Colonic mucosa (tissue), 4 donors: ENCODE results near the gene TP53INP2. TPM values are rescaled to one million over a fixed set of nuclear protein-coding genes. Genes with fewer than 3 reads are reported as not detected.

Source experiments
- DNase-seq: peaks from one replicate; pipeline ENCODE4 v3.0.0-alpha.2; 2020
- H3K27ac ChIP-seq: fragments of 200-600 bp; one replicate; pipeline ENCODE4 v1.8.0; 2021
- H3K27me3 ChIP-seq: fragments of 200-600 bp; one replicate; pipeline ENCODE4 v1.8.0; 2021
- H3K36me3 ChIP-seq: fragments of 200-600 bp; one replicate; pipeline ENCODE4 v1.8.0; 2021
- H3K4me1 ChIP-seq: fragments of 200-600 bp; one replicate; pipeline ENCODE4 v1.8.0; 2021; ENCODE audit warnings: mild to moderate bottlenecking
- H3K4me3 ChIP-seq: fragments of 200-600 bp; one replicate; pipeline ENCODE4 v1.8.0; 2021
- H3K9ac ChIP-seq, 2 donors: one replicate each; pipeline ENCODE4 v1.7.0; 2013; ENCODE audit warnings: control low read depth in 2 of 2, low read depth in 2 of 2, low read length in 2 of 2
- H3K9me3 ChIP-seq: fragments of 200-600 bp; one replicate; pipeline ENCODE4 v1.8.0; 2021
- intact Hi-C: fragments of 100-400 bp; cut with DNase I; formaldehyde crosslinking; loops from one replicate; pipeline ENCODE4 v1.14.1; 2022
- total RNA-seq, 2 donors: library from RNA; stranded (reverse); fragmentation: NEBNext Ultra II Directional in 1 of 2; extraction: Animal tissue kit (Norgen Biotek cat#: 25700) in 1 of 2; gene quantifications; one replicate each; pipeline ENCODE4 v1.2.1, GENCODE V29; 2021
- TF ChIP-seq, protein P1 (sequence below): fragments of 200-600 bp; IDR thresholded peaks from one replicate; pipeline ENCODE4 v1.8.0; 2022; ENCODE audit warnings: antibody characterized with exemption, mild to moderate bottlenecking
- donor health status: healthy.
- donor health status: DM: no; HTN: no; CAD: no.
- donor health status: DM: no; HTN: no; CAD: no.

Gene TP53INP2
- total RNA-seq, 2 donors from 2014 or later: 38.1 to 60.9 TPM

DNA sequence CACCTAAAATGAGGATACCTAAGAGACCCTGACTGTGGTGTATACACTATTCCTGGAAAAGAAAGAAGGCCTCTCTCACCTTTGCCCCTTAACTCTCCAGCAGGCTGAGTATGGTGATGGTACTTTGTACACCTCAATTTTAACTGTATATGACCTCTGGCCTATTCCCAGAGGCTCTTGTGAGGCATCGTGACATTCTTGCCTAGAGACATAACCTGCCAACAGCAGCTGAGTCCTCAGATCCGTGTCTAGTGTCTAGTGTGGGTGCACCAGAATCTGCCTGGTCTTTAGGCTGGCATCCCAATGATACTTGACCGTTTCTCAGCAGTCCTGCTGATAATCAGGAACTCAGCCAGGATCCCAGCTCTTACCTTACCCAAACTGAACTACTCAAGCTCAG is 20.0 kb downstream of the TP53INP2 start:
- Histone ChIP-seq H3K9me3 (no peaks in the 10 kb centered on the region), H3K9ac (no peak overlapping the region), H3K4me3 (no peak overlapping the region), H3K4me1 (no peaks in the 10 kb centered on the region), H3K36me3 (peaks cover 6% of the 10 kb centered on the region), H3K27me3 (no peaks in the 10 kb centered on the region), H3K27ac (no peak overlapping the region)
- intact Hi-C loops: no loop called here
- TF ChIP-seq, protein P1, sequence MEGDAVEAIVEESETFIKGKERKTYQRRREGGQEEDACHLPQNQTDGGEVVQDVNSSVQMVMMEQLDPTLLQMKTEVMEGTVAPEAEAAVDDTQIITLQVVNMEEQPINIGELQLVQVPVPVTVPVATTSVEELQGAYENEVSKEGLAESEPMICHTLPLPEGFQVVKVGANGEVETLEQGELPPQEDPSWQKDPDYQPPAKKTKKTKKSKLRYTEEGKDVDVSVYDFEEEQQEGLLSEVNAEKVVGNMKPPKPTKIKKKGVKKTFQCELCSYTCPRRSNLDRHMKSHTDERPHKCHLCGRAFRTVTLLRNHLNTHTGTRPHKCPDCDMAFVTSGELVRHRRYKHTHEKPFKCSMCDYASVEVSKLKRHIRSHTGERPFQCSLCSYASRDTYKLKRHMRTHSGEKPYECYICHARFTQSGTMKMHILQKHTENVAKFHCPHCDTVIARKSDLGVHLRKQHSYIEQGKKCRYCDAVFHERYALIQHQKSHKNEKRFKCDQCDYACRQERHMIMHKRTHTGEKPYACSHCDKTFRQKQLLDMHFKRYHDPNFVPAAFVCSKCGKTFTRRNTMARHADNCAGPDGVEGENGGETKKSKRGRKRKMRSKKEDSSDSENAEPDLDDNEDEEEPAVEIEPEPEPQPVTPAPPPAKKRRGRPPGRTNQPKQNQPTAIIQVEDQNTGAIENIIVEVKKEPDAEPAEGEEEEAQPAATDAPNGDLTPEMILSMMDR: no peak
- no peak for DNase-seq

DNA sequence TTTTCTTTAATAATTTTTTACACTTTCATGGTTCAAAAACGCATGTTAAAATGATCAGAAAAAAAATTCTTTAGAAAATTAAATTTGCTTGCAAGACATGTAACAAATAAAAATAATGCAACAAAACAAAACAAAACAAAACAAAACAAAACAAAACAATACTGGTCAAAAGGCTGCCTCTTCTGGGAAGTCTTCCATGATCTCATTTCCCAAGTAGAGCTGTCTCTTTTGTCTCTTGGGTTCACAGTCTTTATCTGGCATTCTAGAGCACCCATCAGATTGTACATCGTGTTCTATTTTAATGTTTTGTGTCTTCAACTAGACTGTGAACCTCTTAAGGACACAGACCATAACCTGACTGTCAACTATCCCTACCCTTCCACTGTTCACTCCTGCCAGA is 25.3 kb downstream of the TP53INP2 start:
- Histone ChIP-seq H3K4me1 (no peaks in the 10 kb centered on the region), H3K27ac (no peak overlapping the region), H3K4me3 (no peak overlapping the region), H3K36me3 (peaks cover 11% of the 10 kb centered on the region), H3K9me3 (no peaks in the 10 kb centered on the region), H3K9ac (no peak overlapping the region), H3K27me3 (no peaks in the 10 kb centered on the region)
- TF ChIP-seq, protein P1: no peak
- no peak for DNase-seq
- intact Hi-C loops: no loop called here

- no peak for DNase-seq
- Histone ChIP-seq H3K9me3 (no peaks in the 10 kb centered on the region), H3K4me3 (no peak overlapping the region), H3K27me3 (no peaks in the 10 kb centered on the region), H3K27ac (no peak overlapping the region), H3K36me3 (peaks cover 6% of the 10 kb centered on the region), H3K4me1 (no peaks in the 10 kb centered on the region), H3K9ac (no peak overlapping the region)
- intact Hi-C loops: no loop called here
- TF ChIP-seq, protein P1: no peak
These were observed 28.4 kb downstream of the TP53INP2 start for GRCh38 chr20:34732523-34732922.

DNA sequence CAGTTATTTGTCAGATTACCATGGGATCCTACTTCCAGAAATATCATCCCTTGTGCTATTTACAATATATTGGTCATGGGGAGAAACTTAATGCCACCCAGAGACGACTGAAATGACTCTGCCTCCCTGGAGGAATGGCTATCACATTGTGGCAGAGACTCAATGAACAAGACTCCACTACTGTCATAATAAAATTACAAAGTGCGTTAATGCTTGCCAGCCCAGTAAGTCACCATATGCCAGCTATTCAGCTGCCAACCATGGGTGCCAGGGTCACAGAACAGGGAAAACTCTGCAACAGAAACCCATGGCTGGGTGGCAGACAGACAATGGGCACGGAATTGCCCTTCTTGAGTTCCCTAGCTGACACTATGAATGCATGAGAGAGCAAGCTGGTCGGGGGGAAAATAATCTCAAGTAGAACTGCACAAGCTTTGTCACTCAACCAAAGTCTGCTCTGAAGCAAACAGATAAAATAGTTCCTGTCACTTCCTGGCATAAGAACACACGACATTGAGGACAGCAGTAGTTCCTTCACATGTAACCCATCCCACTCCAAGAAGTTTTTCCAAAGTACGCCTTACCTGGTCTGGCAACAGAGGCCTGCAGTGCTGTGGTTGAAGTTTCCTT is 32.1 kb downstream of the TP53INP2 start:
- H3K27ac ChIP-seq: no peak overlapping the region
- H3K27me3 ChIP-seq: no peaks in the 10 kb centered on the region
- H3K9ac ChIP-seq: no peak overlapping the region
- H3K4me3 ChIP-seq: no peak overlapping the region
- DNase-seq: no peak
- H3K36me3 ChIP-seq: peaks cover 6% of the 10 kb centered on the region
- H3K4me1 ChIP-seq: no peaks in the 10 kb centered on the region
- intact Hi-C loops: no loop called here
- TF ChIP-seq, protein P1: no peak
- no peaks in the 10 kb centered on the region for H3K9me3 ChIP-seq

- no peak for DNase-seq
- H3K27me3 ChIP-seq: no peaks in the 10 kb centered on the region
- H3K27ac ChIP-seq: no peak overlapping the region
- no peaks in the 10 kb centered on the region for H3K36me3 ChIP-seq
- H3K9me3 ChIP-seq: no peaks in the 10 kb centered on the region
- H3K9ac ChIP-seq: no peak overlapping the region
- H3K4me3 ChIP-seq: no peak overlapping the region
- H3K4me1 ChIP-seq: no peaks in the 10 kb centered on the region
- intact Hi-C loops: no loop called here
- TF ChIP-seq, protein P1: no peak
These were observed 38.9 kb downstream of the TP53INP2 start for GRCh38 chr20:34743039-34743438.
